Glomerular visceral epithelial cell (primary cell): Measurements from ENCODE around the gene OAS1.

Experiments used
- DNase-seq: peaks from one replicate; pipeline ENCODE4 v3.0.0-alpha.2; 2016; ENCODE audit errors: extremely low spot score

The OAS1 gene

GRCh38 chr12:112967306-112967705, 60.5 kb downstream of the OAS1 start:
- DNase-seq: no peak

DNA sequence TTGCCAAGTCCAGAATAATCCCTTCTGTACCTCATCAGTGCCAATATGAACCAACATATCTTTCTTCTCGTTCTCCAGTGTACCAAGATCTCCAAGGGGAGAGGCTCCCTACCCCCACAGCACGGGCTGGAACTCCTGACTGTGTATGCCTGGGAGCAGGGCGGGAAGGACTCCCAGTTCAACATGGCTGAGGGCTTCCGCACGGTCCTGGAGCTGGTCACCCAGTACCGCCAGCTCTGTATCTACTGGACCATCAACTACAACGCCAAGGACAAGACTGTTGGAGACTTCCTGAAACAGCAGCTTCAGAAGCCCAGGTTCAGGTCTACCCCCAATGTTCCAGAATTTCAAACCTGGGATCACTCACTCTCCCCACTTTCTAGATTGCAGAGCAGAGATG, 61.1 kb downstream of the OAS1 start:
- no peak for DNase-seq
